Dendritic cell treated with granulocyte-macrophage colony-stimulating factor and Interleukin-4, amounts not matched to agents 40 ng/mL and 50 ng/mL, for 4 days (primary cell): ENCODE results near the gene CHTOP.
"Not testable (repeated sequence)": the region's sequence is repeated elsewhere in the genome, so short reads cannot be mapped to it uniquely, and the experiment has no call there.

ENCODE experiments used
- H3K27ac Mint-ChIP-seq: one replicate; pipeline ENCODE4 v1.8.0; 2022; ENCODE audit warnings: mild to moderate bottlenecking, mixed read lengths
- H3K27me3 Mint-ChIP-seq: one replicate; pipeline ENCODE4 v1.8.0; 2022; ENCODE audit warnings: mild to moderate bottlenecking, mixed read lengths
- H3K36me3 Mint-ChIP-seq: one replicate; pipeline ENCODE4 v1.8.0; 2022; ENCODE audit warnings: low read depth, mixed read lengths
- H3K4me1 Mint-ChIP-seq: one replicate; pipeline ENCODE4 v1.8.0; 2022; ENCODE audit warnings: low read depth, mixed read lengths
- H3K4me3 Mint-ChIP-seq: one replicate; pipeline ENCODE4 v1.8.0; 2022; ENCODE audit warnings: mild to moderate bottlenecking, moderate library complexity, mixed read lengths
- H3K9me3 Mint-ChIP-seq: one replicate; pipeline ENCODE4 v1.8.0; 2022; ENCODE audit warnings: mixed read lengths
- intact Hi-C: fragments of 100-400 bp; cut with micrococcal nuclease; formaldehyde crosslinking; loops from one replicate; pipeline ENCODE4 v1.15.0; 2022

Gene CHTOP

DNA sequence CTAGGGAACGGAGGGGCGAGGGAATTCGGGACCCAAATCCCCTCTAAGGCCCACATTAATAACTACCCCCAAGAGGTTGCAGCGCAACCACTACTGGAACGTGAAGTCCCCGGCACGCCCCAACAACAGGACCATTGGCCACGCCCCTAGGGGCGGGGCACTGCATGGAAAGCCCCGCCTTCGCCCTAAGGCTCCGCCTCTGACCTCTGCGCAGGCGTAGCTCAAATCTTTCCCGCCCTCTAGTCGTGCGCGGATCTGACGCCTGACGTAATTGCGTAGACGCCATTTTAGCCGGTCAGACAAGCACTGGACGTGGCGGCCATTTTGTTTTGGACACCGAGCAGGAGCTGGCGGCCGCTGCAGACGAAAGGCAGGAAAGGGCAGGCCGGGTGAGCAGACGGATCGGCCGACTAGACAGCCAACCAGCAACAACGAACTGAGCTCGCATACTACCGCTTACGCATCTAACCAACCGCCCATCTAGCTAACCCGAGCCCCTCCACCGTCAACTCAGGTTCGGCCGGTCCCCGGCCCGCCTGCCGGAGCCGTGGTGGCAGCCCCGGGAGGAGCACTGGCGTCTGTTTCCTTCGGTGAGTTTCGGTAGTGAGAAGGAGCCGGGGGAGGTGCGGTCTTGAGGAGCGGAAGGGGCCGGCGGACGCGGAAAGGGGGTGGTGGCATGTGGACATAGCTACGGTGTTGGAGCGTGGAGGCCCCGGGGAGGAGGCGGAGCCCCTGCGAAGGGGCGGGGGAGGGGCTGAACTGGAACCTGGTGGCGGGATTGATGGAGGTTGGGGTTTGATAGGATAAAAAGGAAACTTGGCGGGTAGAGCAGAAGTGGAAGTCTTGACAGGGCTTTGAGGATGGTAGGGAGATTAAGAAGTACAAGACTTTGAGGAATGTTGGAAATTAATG is at the start of gene CHTOP:
CHTOP (plus strand) TSS at position 313 of the 912 bp plus-strand sequence. CDS start 2,523 bp downstream, outside the sequence.
- peaks cover 2% of the 10 kb centered on the region for H3K27me3 Mint-ChIP-seq
- H3K9me3 Mint-ChIP-seq: no peaks in the 10 kb centered on the region
- peaks cover 59% of the 10 kb centered on the region for H3K4me1 Mint-ChIP-seq
- intact Hi-C loops: loop anchor here (1.0 kb wide), 1 partner anchor 24 kb away; the partner anchor contains the start of gene SNAPIN
- H3K4me3 Mint-ChIP-seq: peak within 1 kb of the TSS; percentile 100
- peak within 1 kb of the TSS; percentile 98 for H3K27ac Mint-ChIP-seq
- H3K36me3 Mint-ChIP-seq: peaks cover 52% of the 10 kb centered on the region

- H3K36me3 Mint-ChIP-seq: no peaks in the 10 kb centered on the region
- H3K9me3 Mint-ChIP-seq: no peaks in the 10 kb centered on the region
- intact Hi-C loops: no loop called here
- no peak overlapping the region for H3K27ac Mint-ChIP-seq
- peaks cover 2% of the 10 kb centered on the region for H3K27me3 Mint-ChIP-seq
- peaks cover 12% of the 10 kb centered on the region for H3K4me1 Mint-ChIP-seq
- H3K4me3 Mint-ChIP-seq: no peak overlapping the region
These were observed 48.9 kb upstream of the CHTOP start for GRCh38 chr1:153585006-153585405.

- intact Hi-C loops: no loop called here
- no peak overlapping the region for H3K27ac Mint-ChIP-seq
- no peaks in the 10 kb centered on the region for H3K9me3 Mint-ChIP-seq
- no peak overlapping the region for H3K4me3 Mint-ChIP-seq
- peaks cover 12% of the 10 kb centered on the region for H3K4me1 Mint-ChIP-seq
- H3K27me3 Mint-ChIP-seq: peaks cover 2% of the 10 kb centered on the region
- no peaks in the 10 kb centered on the region for H3K36me3 Mint-ChIP-seq
These were observed 47.5 kb upstream of the CHTOP start for GRCh38 chr1:153586347-153586746.

GRCh38 chr1:153587314-153587713 is 46.6 kb upstream of the CHTOP start:
- peaks cover 2% of the 10 kb centered on the region for H3K27me3 Mint-ChIP-seq
- no peaks in the 10 kb centered on the region for H3K9me3 Mint-ChIP-seq
- no peak overlapping the region for H3K27ac Mint-ChIP-seq
- H3K4me3 Mint-ChIP-seq: no peak overlapping the region
- intact Hi-C loops: no loop called here
- no peaks in the 10 kb centered on the region for H3K36me3 Mint-ChIP-seq
- peaks cover 12% of the 10 kb centered on the region for H3K4me1 Mint-ChIP-seq

DNA sequence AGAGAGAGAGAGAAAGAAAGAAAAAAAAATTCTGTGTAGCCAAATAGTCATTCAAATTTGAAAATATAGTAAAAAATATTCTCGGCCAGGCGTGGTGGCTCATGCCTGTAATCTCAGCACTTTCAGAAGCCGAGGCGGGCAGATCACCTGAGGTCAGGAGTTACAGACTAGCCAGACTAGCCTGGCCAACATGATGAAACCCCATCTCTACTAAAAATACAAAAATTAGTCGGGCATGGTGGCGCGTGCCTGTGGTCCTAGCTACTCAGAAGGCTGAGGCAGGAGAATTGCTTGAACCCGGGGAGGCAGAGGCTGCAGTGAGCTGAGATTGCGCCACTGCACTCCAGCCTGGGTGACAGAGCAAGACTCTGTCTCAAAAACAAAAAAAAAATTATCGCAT is 45.8 kb upstream of the CHTOP start:
- H3K4me3 Mint-ChIP-seq, H3K36me3 Mint-ChIP-seq, intact Hi-C loops, H3K27me3 Mint-ChIP-seq, H3K27ac Mint-ChIP-seq, H3K9me3 Mint-ChIP-seq: not testable (repeated sequence)
- peaks cover 12% of the 10 kb centered on the region for H3K4me1 Mint-ChIP-seq

DNA sequence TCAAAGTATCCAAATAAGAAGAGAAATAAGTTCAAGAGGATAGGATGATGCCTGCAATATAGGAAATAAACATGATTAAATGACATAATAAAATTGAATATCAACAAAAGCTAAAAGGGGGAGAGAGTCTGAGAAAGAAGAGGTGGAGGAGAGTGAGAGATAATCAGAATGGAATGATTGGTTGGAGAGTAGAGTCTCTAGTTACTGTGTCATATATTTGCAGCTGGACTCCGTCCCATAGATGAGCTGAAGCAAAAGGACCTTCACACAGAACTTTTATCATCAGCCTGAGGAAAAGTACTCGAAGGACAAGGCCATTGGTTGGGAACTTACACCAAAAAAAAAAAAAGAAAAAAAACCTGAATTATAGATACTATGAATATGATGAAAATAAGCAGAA is 45.4 kb upstream of the CHTOP start:
- H3K27me3 Mint-ChIP-seq: peaks cover 2% of the 10 kb centered on the region
- no peak overlapping the region for H3K4me3 Mint-ChIP-seq
- H3K27ac Mint-ChIP-seq: no peak overlapping the region
- intact Hi-C loops: no loop called here
- H3K9me3 Mint-ChIP-seq: no peaks in the 10 kb centered on the region
- peaks cover 12% of the 10 kb centered on the region for H3K4me1 Mint-ChIP-seq
- no peaks in the 10 kb centered on the region for H3K36me3 Mint-ChIP-seq

GRCh38 chr1:153592748-153593147 is 41.1 kb upstream of the CHTOP start:
- H3K36me3 Mint-ChIP-seq: no peaks in the 10 kb centered on the region
- no peaks in the 10 kb centered on the region for H3K27me3 Mint-ChIP-seq
- intact Hi-C loops: no loop called here
- H3K4me1 Mint-ChIP-seq: peaks cover 9% of the 10 kb centered on the region
- no peak overlapping the region for H3K4me3 Mint-ChIP-seq
- H3K27ac Mint-ChIP-seq: no peak overlapping the region
- no peaks in the 10 kb centered on the region for H3K9me3 Mint-ChIP-seq

- Mint-ChIP-seq H3K9me3 (no peaks in the 10 kb centered on the region), H3K4me3 (no peak overlapping the region), H3K27me3 (no peaks in the 10 kb centered on the region), H3K4me1 (peaks cover 31% of the 10 kb centered on the region), H3K36me3 (no peaks in the 10 kb centered on the region), H3K27ac (peak overlapping the region; percentile 39)
- intact Hi-C loops: no loop called here
These were observed 36.7 kb upstream of the CHTOP start for GRCh38 chr1:153597206-153597605.

DNA sequence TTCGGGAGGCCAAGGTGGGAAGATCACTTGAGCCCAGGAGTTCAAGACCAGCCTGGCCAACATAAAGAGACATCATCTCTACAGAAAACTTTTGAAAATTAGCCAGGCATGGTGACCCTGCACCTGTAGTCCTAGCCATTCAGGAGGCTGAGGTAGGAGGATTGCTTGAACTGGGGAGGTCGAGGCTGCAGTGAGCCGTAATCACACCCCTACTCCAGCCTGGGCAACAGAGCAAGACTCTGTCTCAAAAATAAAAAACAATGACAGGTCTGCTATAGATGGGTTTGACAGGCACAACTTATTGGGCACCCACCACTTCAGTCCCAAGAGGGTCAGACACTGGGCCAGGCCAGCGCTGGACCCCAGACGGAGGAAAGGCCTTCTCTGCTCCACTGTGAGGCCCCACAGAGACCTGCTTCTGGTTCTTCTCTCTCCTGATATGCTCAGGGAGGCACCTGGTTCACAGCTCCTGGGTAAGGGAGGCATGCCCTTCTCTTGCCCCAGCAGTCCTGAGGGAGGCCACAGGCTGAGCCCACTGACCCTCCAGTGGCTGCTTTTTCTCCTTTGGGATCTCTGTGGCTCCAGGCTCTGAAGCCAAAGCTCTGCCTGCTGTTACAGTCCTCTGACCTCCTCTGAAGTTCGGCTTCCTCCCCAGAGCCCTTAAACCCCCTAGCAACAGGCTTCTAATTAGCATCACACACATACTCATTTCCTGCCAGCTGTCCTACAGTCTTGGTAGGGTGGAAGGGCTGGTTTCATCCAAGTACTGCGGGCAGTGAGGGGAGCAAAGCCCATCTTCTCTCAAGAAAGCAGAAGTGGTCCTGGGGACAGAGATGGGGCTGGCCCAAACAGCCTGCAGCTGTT is 35.3 kb upstream of the CHTOP start:
- H3K36me3 Mint-ChIP-seq: no peaks in the 10 kb centered on the region
- H3K4me1 Mint-ChIP-seq: peaks cover 35% of the 10 kb centered on the region
- intact Hi-C loops: no loop called here
- H3K9me3 Mint-ChIP-seq: no peaks in the 10 kb centered on the region
- no peak overlapping the region for H3K4me3 Mint-ChIP-seq
- H3K27me3 Mint-ChIP-seq: no peaks in the 10 kb centered on the region
- peak overlapping the region; percentile 28 for H3K27ac Mint-ChIP-seq

- Mint-ChIP-seq H3K27ac (peak overlapping the region; percentile 29), H3K4me1 (peaks cover 35% of the 10 kb centered on the region), H3K4me3 (no peak overlapping the region)
These were observed 34.0 kb upstream of the CHTOP start for GRCh38 chr1:153599847-153600246.

DNA sequence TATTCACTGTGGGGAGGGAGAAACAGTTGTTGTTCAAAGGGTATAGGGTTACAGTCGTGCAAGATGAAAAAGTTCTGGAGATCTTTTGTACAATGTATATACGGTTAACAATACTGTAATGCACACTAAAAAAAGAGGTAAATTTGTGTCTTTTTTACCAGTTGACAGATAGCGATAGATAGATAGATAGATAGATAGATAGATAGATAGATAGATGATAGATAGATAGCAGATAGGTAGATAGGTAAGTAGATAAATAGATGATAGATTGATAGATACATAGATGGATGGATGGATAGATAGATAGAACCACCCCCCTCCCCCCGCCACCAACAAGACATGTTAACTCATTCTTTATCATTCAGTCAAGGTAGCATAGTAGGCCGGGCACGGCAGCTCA is 31.1 kb upstream of the CHTOP start:
- Mint-ChIP-seq H3K36me3 (no peaks in the 10 kb centered on the region), H3K9me3 (no peaks in the 10 kb centered on the region), H3K4me1 (peaks cover 31% of the 10 kb centered on the region), H3K4me3 (no peak overlapping the region), H3K27me3 (peaks cover 1% of the 10 kb centered on the region), H3K27ac (no peak overlapping the region)
- intact Hi-C loops: no loop called here

More at GRCh38 chr1:153599847-153600246, 34.0 kb upstream of the CHTOP start:
- intact Hi-C loops: no loop called here
- Mint-ChIP-seq H3K36me3 (no peaks in the 10 kb centered on the region), H3K27me3 (no peaks in the 10 kb centered on the region), H3K9me3 (no peaks in the 10 kb centered on the region)

- Mint-ChIP-seq H3K4me3 (no peak overlapping the region), H3K4me1 (peaks cover 44% of the 10 kb centered on the region), H3K27me3 (peaks cover 1% of the 10 kb centered on the region), H3K36me3 (no peaks in the 10 kb centered on the region), H3K9me3 (no peaks in the 10 kb centered on the region), H3K27ac (no peak overlapping the region)
- intact Hi-C loops: no loop called here
These were observed 27.7 kb upstream of the CHTOP start for GRCh38 chr1:153606194-153606593.

- Mint-ChIP-seq H3K27ac (no peak overlapping the region), H3K36me3 (no peaks in the 10 kb centered on the region), H3K4me3 (no peak overlapping the region), H3K27me3 (peaks cover 1% of the 10 kb centered on the region), H3K9me3 (no peaks in the 10 kb centered on the region), H3K4me1 (peaks cover 43% of the 10 kb centered on the region)
- intact Hi-C loops: no loop called here
These were observed 26.5 kb upstream of the CHTOP start for GRCh38 chr1:153607381-153607780.

DNA sequence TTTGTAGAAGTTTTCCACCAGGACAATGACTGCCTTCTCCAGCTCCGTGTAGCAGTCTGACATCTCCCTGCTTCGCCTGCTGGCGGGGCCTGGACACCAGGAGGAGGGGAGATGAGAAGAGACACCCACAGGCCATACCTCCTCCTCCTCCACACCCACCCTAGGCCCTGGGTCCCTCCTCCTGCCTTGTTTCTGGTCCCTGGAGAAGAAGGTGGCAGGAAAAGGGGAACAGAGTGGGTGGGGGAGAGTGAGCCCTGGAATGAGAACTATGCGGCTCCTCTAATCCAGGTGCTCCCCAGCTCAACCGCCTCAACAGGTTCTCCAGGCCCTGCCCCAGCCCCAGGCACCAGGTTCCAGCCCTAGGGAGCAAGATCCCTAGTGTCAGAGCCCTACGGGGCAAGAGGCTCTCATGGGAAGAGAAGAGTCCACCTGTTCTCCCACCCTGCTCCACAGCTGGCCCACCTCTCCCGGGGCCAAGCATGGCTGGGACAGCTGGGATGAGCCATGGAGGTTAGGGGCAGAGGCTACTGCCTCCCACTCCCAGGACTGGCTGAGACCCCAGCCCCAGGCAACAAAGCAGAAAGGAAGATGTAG is 25.7 kb upstream of the CHTOP start:
- intact Hi-C loops: no loop called here
- Mint-ChIP-seq H3K36me3 (no peaks in the 10 kb centered on the region), H3K4me3 (no peak overlapping the region), H3K4me1 (peaks cover 42% of the 10 kb centered on the region), H3K27me3 (peaks cover 1% of the 10 kb centered on the region), H3K9me3 (no peaks in the 10 kb centered on the region), H3K27ac (no peak overlapping the region)
